Measurements from ENCODE around the gene C19orf73.
A peak's percentile ranks its signal among the peaks of the same experiment; 100 is the strongest.
"Not testable (repeated sequence)": the region's sequence is repeated elsewhere in the genome, so short reads cannot be mapped to it uniquely, and the experiment has no call there.

C19orf73 gene

DNA sequence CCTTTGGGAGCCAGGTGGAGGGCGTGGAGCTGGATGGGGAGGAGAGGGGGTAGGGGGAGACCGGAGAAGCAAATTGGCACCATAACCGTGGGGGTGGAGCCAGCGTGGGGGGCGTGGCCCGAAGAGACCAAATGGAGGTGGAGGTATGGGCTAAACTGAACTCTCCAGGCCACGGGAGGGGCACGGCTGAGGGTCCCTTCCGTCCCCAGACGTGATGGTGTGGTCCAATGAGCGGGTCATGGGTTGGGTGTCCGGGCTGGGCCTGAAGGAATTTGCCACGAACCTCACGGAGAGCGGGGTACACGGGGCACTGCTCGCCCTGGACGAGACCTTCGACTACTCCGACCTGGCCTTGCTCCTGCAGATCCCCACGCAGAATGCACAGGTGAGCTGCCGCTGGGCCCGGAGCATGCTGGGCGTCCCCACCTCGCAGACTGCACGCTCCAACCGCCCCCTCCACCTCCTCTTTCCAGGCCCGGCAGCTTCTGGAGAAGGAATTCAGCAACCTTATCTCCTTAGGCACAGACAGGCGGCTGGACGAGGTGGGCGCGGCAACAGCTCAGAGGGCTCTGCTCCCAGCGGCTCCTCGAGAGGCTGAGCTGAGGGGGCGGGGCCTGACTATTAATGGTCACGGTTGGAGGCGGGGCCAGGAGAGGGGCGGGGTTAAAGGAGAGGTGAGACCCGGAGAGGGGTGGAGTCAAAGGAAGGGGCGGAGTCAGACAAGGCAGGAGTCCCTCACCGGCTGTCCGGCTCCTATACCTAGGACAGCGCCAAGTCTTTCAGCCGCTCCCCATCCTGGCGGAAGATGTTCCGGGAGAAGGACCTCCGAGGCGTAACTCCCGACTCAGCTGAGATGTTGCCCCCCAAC lies 30.1 kb upstream of the C19orf73 start:
- DNase-seq (ENCODE audit: low spot score): peak; percentile 98

DNA sequence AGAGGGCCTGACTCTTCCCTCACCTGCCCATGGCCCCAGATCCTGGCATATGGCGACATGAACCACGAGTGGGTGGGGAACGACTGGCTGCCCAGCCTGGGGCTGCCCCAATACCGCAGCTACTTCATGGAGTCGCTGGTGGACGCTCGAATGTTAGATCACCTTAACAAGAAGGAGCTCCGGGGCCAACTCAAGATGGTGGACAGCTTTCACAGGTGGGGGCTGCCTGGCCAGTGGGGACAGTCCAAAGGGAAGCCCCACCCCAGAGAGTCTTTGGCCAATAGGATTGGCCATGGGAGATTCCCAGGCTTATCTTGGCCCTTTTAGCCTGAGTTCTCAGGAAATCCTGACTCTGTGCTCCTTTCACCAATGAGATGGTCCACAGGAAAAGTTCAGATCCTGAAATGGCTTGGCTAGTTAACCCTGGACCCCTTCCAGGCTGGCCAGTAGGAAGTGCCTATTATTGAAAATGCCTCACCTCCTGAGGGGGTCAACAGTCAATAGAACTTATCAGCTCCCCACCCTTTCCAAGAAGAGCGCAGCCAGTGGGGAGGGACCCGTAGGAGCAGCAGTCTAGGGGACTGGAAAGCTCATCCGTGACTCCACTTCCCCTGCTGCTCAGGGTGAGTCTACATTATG lies 29.2 kb upstream of the C19orf73 start:
- DNase-seq (ENCODE audit: low spot score): no peak

DNA sequence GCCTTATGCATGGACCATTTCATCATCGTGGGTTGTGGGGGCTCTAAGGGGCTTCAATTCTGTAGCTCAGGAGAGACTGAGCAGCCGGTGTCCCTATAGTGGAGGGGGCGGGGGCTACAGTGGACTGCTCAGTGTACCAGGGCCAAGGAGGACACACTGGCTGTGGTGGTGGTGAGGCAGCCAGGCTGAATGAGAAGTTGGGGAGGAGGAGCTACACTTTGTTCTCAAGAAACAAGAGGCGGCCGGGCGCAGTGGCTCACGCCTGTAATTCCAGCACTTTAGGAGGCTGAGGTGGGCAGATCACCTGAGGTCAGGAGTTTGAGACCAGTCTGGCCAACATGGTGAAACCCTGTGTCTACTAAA lies 27.4 kb upstream of the C19orf73 start:
- not testable (repeated sequence) for DNase-seq (ENCODE audit: low spot score)

DNA sequence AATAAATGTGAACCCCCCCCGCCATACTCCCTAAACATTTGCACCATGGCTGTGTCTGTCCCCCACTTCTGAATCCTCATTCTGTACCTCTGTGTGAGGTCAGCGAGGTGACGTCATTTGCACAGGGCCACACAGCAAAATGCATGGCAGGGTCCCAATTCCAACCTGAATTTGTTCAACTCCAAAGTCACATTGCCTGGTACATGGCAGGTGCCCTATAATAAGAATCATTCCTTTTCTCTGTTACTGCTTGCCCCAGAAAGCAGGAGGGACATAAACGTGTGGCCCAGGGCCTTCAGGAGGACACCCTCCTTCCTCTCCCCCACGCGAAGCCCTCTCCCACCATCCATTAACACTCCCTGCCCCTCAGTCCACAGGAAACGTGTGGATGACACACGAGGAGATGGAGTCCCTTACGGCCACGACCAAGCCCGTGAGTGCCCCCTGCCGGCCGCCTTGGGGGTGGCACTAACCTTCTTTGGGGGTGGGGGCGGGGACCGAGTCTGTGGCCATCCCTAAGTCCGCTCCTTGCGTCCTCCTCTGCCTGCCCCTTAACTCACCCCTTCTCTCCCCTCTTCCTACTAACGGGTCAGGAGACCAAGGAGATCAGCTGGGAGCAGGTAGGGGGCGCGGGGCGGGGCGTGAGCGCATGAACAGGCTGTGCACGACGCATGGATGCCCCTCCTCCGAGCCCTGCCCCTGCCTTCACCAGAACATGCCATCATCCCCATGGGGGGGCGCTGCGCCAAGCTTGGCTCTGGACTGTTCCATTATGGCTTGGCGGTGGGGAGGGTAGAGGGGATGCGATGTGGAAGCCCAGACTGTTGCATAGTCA lies 26.8 kb upstream of the C19orf73 start:
- DNase-seq (ENCODE audit: low spot score): peak; percentile 86

DNA sequence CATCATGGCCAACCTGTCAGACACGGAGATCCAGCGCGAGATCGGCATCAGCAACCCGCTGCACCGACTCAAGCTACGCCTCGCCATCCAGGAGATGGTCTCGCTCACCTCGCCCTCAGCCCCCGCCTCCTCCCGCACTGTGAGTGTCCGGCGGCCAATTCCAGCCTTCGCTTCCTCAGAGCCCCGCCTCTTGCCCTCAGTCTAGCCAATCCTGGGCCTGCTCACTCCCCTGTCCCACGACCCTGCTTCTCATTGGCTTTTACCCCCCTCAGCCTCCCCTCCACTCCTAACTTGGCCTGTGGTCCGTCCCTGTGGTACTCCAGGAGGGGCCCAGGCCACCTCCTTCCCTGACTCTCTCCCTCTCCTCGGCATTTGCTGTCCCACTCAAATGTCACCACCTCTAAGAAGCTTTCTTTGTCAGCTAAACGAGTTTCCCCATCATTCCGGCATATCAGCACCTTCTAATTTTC lies 24.0 kb upstream of the C19orf73 start:
- peak; percentile 99 for DNase-seq (ENCODE audit: low spot score)

DNA sequence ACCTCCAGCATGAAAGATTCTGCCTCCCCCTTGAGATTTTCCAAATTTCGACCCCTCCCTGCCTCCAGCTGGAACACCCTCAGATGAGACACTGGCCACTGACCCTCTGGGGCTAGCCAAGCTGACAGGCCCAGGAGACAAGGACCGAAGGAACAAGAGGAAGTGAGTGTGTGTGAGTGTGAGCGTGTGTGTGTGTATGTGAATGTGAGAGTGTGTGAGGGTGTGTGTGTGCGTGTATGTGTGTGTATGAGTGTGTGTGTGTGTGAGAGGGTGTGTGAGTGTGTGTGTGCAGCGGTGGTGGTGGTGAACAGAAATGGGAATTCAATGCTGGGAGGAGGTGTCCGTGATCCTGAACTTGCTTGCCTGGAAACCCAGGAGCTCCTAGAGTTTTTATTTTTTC lies 22.4 kb upstream of the C19orf73 start:
- no peak for DNase-seq (ENCODE audit: low spot score)

DNA sequence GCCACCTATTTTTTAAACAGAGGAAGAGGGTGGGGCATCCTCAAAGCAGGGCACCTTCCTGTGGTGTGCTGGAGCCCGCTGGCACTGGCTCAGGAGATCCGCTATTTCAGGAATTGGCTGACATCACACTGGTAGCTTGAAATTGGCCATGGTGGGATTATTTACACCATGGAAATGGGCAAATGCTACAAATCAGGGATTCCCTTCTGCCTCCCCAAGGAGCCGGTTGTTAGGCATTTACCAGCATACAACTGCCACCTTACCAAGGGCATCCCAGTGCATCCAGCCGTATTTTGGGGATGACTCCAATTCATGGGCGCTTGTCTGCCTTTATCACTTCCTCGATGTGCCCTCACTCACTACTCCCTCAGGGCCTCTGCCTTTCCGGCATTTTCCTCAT lies 22.0 kb upstream of the C19orf73 start:
- DNase-seq (ENCODE audit: low spot score): no peak

DNA sequence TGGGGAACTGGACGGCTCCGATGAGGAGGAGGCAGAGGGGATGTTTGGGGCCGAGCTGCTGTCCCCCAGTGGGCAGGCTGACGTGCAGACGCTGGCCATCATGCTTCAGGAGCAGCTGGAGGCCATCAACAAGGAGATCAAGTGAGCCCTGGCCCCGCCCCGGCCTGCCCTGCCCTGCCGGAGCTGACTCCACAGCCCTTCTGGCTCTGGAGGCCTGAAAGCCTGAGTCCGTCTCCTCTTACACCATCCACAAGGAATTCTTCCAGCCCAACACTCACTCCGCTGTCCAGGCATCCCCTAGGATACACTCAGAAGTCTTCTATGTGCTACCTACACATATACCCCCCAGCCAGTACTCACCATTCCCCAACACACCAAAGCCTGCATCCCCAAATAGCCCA lies 17.8 kb upstream of the C19orf73 start:
- DNase-seq (ENCODE audit: low spot score): peak; percentile 72

GRCh38 chr19:49135686-49136085 lies 16.7 kb upstream of the C19orf73 start:
- no peak for DNase-seq (ENCODE audit: low spot score)

- peak; percentile 87 for DNase-seq (ENCODE audit: low spot score)
Observed at GRCh38 chr19:49133621-49134454, 14.9 kb upstream of the C19orf73 start.

GRCh38 chr19:49132974-49133609 lies 14.1 kb upstream of the C19orf73 start:
- DNase-seq (ENCODE audit: low spot score): no peak

DNA sequence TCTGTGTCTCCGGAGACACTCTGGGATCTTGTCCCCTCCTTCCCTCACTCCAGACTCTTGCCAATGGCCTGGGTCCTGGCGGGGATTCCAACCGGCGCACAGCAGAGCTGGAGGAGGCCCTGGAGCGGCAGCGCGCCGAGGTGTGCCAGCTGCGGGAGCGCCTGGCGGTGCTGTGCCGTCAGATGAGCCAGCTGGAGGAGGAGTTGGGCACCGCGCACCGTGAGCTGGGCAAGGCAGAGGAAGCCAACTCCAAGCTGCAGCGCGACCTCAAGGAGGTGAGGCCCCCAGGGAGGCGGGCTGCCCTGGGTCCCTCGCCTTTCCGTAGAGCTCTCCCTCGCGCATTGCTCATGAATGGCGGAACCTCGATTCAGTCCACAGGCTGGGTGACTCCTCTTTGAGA lies 11.4 kb upstream of the C19orf73 start:
- DNase-seq (ENCODE audit: low spot score): no peak

DNA sequence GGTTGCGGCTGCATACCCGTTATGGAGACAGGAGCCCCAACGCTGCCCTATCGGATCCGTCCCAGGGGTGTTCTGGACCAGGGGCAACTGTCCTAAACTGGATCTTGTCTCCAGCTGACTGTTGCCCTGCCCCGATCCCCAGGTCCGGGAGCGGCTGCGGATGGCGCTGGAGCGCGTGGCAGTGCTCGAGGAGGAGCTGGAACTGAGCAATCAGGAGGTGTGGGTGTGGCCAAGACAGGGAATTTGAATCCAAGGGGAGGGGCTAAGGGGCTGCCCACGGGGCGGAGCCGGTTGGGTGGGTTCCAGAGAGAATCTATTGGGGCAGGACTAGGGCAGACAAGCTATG lies 10.3 kb upstream of the C19orf73 start:
- no peak for DNase-seq (ENCODE audit: low spot score)

GRCh38 chr19:49128545-49129237 lies 9.7 kb upstream of the C19orf73 start:
- no peak for DNase-seq (ENCODE audit: low spot score)

- DNase-seq (ENCODE audit: low spot score): peak; percentile 98
Observed at GRCh38 chr19:49127674-49128544, 9.0 kb upstream of the C19orf73 start.

DNA sequence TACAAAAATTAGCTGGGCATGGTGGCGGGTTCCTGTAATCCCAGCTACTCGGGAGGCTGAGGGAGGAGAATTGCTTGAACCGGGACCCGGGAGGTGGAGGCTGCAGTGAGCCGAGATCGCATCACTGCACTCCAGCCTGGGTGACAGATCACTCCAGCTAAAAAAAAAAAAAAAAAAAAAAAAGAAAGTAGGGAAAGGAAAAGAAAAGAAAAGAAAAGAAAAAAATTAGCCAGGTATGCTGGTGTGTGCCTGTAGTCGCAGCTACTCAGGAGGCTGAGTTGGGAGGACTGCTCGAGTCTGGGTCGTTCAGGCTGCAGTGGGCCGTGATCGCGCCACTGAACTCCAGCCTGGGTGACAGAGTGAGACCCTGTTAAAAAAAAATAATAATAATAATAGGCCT lies 8.3 kb upstream of the C19orf73 start:
- not testable (repeated sequence) for DNase-seq (ENCODE audit: low spot score)

DNA sequence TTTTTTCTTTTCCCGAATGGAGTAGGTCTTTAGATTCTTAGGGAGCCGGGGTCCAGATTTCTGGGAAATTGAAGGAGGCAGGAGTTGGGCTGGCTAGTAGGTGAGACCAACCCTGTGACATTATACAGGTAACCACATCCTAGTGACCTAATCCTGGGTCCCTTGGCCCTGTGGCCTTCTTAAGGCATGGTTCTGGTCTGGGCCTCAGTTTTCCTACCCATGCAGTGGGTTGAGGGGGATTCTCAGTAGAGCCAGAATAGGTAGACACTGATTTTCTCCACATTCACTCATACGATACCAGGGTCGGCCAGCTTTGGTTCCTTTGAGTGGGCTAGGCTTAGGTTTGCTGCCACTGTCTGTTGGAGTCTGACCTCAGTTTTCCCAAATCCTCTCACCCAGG lies 7.6 kb upstream of the C19orf73 start:
- DNase-seq (ENCODE audit: low spot score): no peak

DNA sequence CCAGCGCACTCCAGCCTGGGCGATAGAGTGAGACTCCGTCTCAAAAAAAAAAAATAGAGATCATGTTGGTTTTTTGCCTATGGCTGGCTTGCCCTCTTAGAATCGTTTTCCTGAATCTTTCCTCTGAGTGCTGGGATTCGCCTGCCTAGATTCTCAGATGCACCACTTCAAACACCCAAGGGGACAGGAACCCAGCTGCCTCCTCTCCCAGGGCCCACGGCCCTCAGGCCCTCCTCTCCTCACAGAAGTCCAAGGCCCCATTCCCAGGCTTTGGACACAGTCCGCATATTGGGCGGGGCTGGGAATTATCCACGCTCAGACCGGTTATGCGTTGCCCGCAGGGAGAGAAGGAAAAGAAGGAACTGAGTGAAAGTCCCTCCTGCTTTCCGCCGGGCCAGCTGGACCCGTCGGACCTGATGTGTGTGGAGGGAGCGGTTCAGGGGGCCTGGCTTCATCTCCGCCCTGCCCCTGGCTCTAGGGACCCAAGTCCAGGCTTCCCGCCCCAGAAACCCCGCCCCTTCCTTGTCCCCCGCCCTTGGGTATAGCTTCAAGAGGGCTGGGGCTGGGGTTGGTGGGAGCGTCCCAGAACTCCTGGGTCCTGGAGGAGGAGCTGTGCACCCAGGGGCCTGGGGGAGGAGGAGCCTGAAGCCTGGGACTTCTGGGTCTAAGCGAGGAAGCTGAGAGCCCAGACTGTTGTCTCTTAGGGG lies 6.2 kb upstream of the C19orf73 start:
- no peak for DNase-seq (ENCODE audit: low spot score)

- not testable (repeated sequence) for DNase-seq (ENCODE audit: low spot score)
Observed at GRCh38 chr19:49123285-49123684, 4.3 kb upstream of the C19orf73 start.

Measured in hepatic stellate cell (primary cell).